Medulla oblongata (tissue), 1 donor: ENCODE results near the gene TTC4.

Experiments
- DNase-seq: peaks from one replicate; pipeline ENCODE4 v3.0.0-alpha.2; 2015; ENCODE audit errors: extremely low spot score

Gene TTC4

DNA sequence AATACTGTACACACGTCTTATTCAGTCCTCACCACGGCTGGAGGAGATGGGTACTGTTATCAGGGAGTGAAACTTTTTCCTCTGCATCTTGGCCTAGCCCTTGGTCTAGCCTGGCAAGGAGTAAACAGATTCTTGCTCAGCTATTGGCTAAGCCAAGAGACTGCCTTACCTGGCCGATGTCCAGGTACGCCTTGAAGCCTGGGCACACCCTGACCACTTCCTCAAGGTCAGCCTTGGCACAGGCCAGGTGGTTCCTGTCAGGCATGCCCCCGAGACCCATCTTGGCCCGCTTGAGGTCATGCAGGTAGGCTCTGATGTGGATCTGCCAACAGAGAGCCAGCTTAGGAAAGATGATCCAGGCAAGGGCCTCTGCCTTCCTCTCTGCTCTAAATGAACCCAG lies 66.5 kb downstream of the TTC4 start:
- DNase-seq, result no peak

- DNase-seq, result no peak
Observed at GRCh38 chr1:54782588-54782987, 66.9 kb downstream of the TTC4 start.

- no peak for DNase-seq
Observed at GRCh38 chr1:54784066-54784465, 68.4 kb downstream of the TTC4 start.

DNA sequence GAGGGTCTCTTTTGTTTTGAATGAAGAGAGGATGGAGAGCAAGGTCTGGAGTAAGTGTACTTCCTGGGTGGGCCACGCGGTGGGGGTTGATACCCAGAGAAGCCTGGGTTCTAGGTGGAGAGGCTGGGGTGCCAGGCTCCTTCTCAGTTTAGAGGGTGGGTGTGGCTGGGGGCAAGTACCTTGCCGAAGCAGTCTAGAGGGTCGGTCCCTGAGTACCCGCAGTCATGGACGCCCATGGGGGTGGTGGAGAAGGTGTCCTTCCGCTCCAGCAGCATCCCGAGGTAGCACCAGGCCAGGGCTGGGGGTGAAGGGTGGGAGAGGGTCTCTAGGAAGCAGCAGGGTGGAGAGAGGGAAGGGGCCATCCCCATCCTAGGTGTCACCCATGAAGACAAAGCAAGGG lies 71.1 kb downstream of the TTC4 start:
- no peak for DNase-seq

DNA sequence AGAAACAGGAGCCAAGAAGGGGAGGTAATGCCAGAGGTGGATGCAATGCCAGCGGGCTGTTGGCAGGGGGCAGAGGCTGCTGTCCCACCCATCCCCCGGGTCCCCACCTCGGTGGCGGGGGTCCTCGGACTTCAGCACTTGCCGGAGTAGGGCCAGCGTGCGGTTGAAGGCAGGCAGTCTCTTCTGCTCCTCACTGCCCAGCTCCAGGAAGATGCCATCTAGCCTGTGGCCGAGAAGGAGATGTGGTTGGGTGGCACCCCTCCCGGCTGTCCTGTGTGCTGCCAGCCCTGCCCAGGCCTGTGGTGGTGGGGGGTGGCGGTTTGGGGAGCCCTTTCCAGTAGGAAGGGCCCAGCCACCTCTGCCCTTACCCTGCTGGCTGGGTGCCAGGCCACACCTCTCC lies 71.9 kb downstream of the TTC4 start:
- no peak for DNase-seq

DNA sequence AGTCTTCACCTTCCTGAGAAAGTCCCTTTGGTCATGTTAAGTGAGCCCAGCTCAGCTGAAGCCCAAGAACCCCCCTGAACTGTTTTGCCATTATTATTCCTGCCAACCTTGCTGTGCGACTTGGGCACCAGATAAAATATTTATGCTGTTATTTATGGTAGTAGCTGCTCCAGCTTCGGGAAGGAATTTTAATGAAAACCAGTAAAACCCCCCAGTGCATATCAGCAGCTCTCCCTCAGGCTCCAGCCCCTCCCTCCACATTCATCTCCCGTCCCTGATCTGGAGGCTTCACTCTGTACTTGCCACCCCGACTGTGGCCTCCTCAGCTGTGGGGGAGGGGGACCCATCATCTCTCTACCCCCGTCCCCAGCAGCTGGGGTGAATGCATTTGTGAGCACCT lies 72.8 kb downstream of the TTC4 start:
- DNase-seq, result no peak

- DNase-seq, result no peak
Observed at GRCh38 chr1:54791880-54792522, 76.3 kb downstream of the TTC4 start.
